Subcutaneous adipose tissue (tissue), 4 donors: ENCODE measurements around the gene NUP205. TPM values are rescaled to one million over a fixed set of nuclear protein-coding genes. Genes with fewer than 3 reads are reported as not detected.

Experiments used
- CTCF ChIP-seq: fragments of 450-650 bp; IDR thresholded peaks from one replicate; pipeline ENCODE4 v1.5.1; 2016; ENCODE audit warnings: low read depth, mild to moderate bottlenecking, control low read depth, antibody characterized with exemption, moderate library complexity
- total RNA-seq, 4 donors: library from RNA; depleted of rRNA; stranded (reverse); fragments of >200 nt; gene quantifications; one replicate each; pipeline ENCODE4 v1.1.0, GENCODE V29; 2016

Gene NUP205
- total RNA-seq, 4 donors from 2014 or later: 22.5 to 64.2 (median 23.9) TPM

DNA sequence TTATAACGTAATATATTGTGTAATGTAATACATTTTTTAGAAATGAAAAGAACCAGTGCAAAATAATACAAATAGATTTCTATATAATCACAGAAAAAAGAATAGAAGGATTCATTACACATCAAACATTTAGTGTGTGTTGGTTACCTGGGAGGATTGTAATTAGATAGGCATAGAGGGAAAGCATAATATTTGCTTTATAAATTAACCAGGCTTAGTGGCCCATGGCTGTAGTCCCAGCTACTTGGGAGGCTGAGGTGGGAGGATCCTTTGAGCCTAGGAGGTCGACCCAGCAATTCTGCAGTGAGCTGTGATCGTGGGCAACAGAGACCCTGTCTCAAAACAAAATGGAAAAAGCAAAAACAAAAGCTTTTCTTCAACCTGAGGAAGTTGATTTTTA is 42.9 kb upstream of the NUP205 start:
- TF ChIP-seq CTCF: no peak

DNA sequence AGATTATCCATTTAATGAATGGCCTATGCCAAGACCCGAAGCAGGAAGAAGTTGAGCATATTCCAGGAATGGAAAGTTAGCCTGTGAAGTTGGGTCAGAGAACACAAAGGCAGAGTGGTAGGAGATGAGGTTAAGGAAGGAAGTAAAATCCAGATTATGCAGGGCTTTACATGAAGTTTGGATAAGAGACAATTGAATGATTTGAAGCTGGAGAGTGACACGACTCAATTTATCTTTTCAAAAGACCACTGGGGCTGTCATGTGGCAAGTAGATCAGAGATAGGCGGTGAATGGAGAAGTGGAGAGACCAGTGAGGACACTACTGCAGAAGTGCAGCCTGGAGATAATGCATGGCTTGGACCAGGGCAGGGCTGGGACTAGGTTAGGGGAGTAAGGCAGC is 40.7 kb upstream of the NUP205 start:
- TF ChIP-seq CTCF: no peak

- no peak for TF ChIP-seq CTCF
Observed at GRCh38 chr7:135518748-135519147, 39.0 kb upstream of the NUP205 start.

DNA sequence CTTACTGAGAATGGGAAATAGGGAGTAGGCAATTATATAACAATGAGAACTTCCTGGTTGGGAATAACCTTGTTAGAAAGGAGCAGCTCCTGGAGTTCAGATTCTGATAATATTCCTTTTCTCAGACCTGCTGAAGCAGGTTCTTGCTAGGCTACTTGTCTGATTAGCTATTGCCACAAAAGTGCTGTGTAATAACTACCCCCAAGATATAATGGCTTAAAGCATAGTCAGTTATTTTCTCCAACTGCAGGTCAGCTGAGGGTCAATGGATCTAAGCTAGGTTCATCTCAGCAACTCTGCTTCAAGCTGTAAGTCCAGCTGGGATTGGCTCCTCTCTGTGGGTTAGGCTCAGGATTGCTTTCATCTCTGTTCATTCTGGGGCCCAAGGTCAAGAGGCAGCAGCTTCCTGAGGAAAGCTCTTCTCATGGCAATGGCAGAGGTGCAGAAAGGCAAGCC is 38.5 kb upstream of the NUP205 start:
- no peak for TF ChIP-seq CTCF

DNA sequence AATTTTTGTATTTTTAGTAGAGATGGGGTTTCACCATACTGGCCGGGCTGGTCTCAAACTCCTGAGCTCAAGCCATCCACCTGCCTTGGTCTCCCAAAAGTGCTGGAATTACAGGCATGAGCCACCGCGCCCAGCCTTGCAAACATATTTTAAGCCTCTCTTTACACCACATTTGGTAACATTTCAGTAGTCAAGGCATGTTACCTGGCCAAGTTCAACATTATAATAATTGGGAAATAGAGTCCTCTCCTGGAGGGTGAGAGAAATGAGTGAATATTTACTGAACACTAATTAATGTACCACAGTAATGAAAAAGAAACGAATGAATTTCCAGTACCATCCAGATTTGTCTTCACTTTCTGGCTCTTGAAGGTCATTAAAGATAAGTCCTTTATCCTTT is 37.8 kb upstream of the NUP205 start:
- TF ChIP-seq CTCF: no peak

DNA sequence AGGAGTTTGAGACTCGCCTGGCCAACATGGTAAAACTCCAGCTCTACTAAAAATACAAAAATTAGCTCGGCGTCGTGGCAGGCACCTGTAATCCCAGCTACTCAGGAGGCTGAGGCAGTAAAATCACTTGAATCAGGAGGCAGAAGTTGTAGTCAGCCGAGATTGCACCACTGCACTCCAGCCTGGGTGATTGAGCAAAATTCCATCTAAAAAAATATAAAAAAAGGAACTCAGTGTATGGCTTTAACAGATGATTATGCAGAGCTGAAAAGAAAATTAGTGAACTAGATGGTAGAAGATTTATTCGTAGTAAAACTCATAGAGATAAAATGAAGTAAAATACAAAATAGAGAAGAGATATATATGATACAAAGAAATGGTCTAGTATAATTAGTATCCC is 35.2 kb upstream of the NUP205 start:
- TF ChIP-seq CTCF: no peak

GRCh38 chr7:135523146-135523545 is 34.6 kb upstream of the NUP205 start:
- no peak for TF ChIP-seq CTCF

DNA sequence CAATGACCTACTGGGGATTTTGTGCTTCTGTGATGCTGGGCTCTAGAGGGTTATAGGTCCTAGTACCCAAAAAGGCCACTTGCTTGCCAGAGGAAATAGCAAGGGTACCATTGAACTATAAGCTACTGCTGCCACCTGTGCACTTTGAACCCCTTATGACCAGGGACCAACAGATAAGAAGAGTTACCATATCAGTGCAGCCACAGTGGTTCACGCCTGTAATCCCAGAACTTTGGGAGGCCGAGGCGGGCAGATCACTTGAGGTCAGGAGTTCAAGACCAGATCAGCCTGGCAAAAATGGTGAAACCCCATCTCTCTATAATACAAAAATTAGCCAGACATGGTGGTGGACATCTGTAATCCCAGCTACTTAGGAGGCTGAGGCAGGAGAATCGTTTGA is 32.3 kb upstream of the NUP205 start:
- no peak for TF ChIP-seq CTCF
